Stomach (tissue), 9 donors: Measurements from ENCODE around the gene OS9. TPM values are rescaled to one million over a fixed set of nuclear protein-coding genes. Genes with fewer than 3 reads are reported as not detected.
"Not testable (repeated sequence)": the region's sequence is repeated elsewhere in the genome, so short reads cannot be mapped to it uniquely, and the experiment has no call there.

Experiments
- DNase-seq, 2 donors: peaks; one replicate each; pipeline versions ENCODE4 v3.0.0 to v3.0.0-alpha.2; 2013 to 2019
- H3K27ac ChIP-seq, 5 donors: fragments of 200-600 bp in 4 of 5; sonication (generic) in 4 of 5; one replicate each; pipeline ENCODE4 v1.5.1; 2013 to 2019; ENCODE audit warnings: mild to moderate bottlenecking in 1 of 5, moderate library complexity in 1 of 5
- H3K27me3 ChIP-seq, 3 donors: fragments of 200-600 bp; sonication (generic); one replicate each; pipeline ENCODE4 v1.5.1; 2017 to 2019; ENCODE audit warnings: mixed run types in 1 of 3
- H3K36me3 ChIP-seq, 4 donors: fragments of 200-600 bp; sonication (generic); 1 replicate in 3 of 4; 2 replicates in 1 of 4; pipeline ENCODE4 v1.5.1; 2016 to 2019
- H3K4me1 ChIP-seq, 4 donors: fragments of 200-600 bp; sonication (generic); one replicate each; pipeline ENCODE4 v1.5.1; 2016 to 2019
- H3K4me3 ChIP-seq, 4 donors: fragments of 200-600 bp; sonication (generic) in 3 of 4; one replicate each; pipeline ENCODE4 v1.5.1; 2016 to 2019; ENCODE audit warnings: mild to moderate bottlenecking in 1 of 4
- H3K9me3 ChIP-seq, 4 donors: fragments of 200-600 bp; sonication (generic); one replicate each; pipeline ENCODE4 v1.5.1; 2016 to 2019
- CTCF ChIP-seq, 7 experiments: fragments of 450-650 bp in 4 of 7; fragments of 200-600 bp in 3 of 7; sonication (generic) in 3 of 7; IDR thresholded peaks; one replicate each; pipeline ENCODE4 v1.5.1; 2016 to 2019; ENCODE audit warnings: antibody characterized with exemption in 7 of 7, control low read depth in 2 of 7, mild to moderate bottlenecking in 1 of 7
- EP300 ChIP-seq: sonication (generic); formaldehyde crosslinking; IDR thresholded peaks from one replicate; pipeline ENCODE4 v1.6.1; 2017; ENCODE audit warnings: antibody characterized with exemption
- POLR2A ChIP-seq, 4 donors: fragments of 450-650 bp; IDR thresholded peaks; one replicate each; pipeline ENCODE4 v1.6.1; 2016; ENCODE audit warnings: antibody characterized with exemption in 4 of 4, control low read depth in 2 of 4, mild to moderate bottlenecking in 1 of 4, moderate library complexity in 1 of 4
- POLR2AphosphoS5 ChIP-seq, 3 donors: sonication (generic); formaldehyde crosslinking; IDR thresholded peaks; one replicate each; pipeline ENCODE4 v1.6.1; 2016; ENCODE audit warnings: antibody characterized with exemption in 3 of 3
- WGBS, 5 donors: extraction: QIAGEN DNeasy Blood & Tissue Kit in 3 of 5; methylation state at CpG; one replicate each; pipeline versions ENCODE4 v1.1.5 to v1.1.7; 2013 to 2018; 5-methylcytosine and 5-hydroxymethylcytosine counted together
- intact Hi-C: fragments of 100-400 bp; cut with DNase I; formaldehyde crosslinking; loops from one replicate; pipeline ENCODE4 v1.15.1; 2023; ENCODE audit warnings: low total_unique reads
- polyA plus RNA-seq, 3 donors: library from polyadenylated mRNA; stranded (reverse); fragments of 200-250 nt; gene quantifications; one replicate each; pipeline ENCODE4 v1.2.3, GENCODE V29; 2013
- total RNA-seq, 5 donors: library from RNA; depleted of rRNA; stranded (reverse); fragments of >200 nt; gene quantifications; one replicate each; pipeline versions ENCODE4 v1.1.0 to v1.2.3, GENCODE V29; 2014 to 2016
- donor health status: healthy with polysubstance abuse.
- donor health status: Bipolar disorder and iron deficiency.
- donor health status: healthy.

OS9 gene
- total and polyA plus RNA-seq, 8 donors: 85.8 to 408 (median 169) TPM

GRCh38 chr12:57666897-57667296 is 27.0 kb upstream of the OS9 start:
- TF ChIP-seq CTCF (IDR thresholded peaks at IDR 0.05) (no peak), EP300 (no peak), POLR2A (IDR thresholded peaks at IDR 0.05) (no peak), POLR2AphosphoS5 (IDR thresholded peaks at IDR 0.05) (no peak)
- no peak overlapping the region for H3K27ac ChIP-seq
- no peaks in the 10 kb centered on the region for H3K4me1 ChIP-seq
- intact Hi-C loops: no loop called here
- peaks cover 0 to under 1% (median 0%) of the 10 kb centered on the region in 3 donors for H3K27me3 ChIP-seq
- no peak overlapping the region for H3K4me3 ChIP-seq
- WGBS, 5 donors: 71 to 82% (median 79%) methylated on average over 5 of the region's 5 CpGs
- H3K36me3 ChIP-seq: no peaks in the 10 kb centered on the region
- DNase-seq: no peak
- H3K9me3 ChIP-seq: no peaks in the 10 kb centered on the region

- H3K27ac ChIP-seq, H3K36me3 ChIP-seq, H3K27me3 ChIP-seq, H3K4me1 ChIP-seq, H3K4me3 ChIP-seq, intact Hi-C loops, DNase-seq, H3K9me3 ChIP-seq: not testable (repeated sequence)
- WGBS, 5 donors: 82 to 91% (median 87%) methylated on average over 10 of the region's 10 CpGs
Observed at GRCh38 chr12:57669691-57670090, 24.2 kb upstream of the OS9 start.

GRCh38 chr12:57671811-57672210 is 22.1 kb upstream of the OS9 start:
- intact Hi-C loops, DNase-seq: not testable (repeated sequence)

GRCh38 chr12:57672801-57673200 is 21.1 kb upstream of the OS9 start:
- TF ChIP-seq POLR2AphosphoS5 (IDR thresholded peaks at IDR 0.05) (no peak), EP300 (no peak), POLR2A (IDR thresholded peaks at IDR 0.05) (no peak), CTCF (IDR thresholded peaks at IDR 0.05) (no peak)
- peaks cover 0 to 8% (median 0%) of the 10 kb centered on the region in 3 donors for H3K27me3 ChIP-seq
- intact Hi-C loops: no loop called here
- H3K27ac ChIP-seq: no peak overlapping the region
- H3K4me1 ChIP-seq: no peaks in the 10 kb centered on the region
- 79 to 89% (median 80%) methylated on average over 6 of the region's 6 CpGs for WGBS, 5 donors
- no peak for DNase-seq
- H3K36me3 ChIP-seq: no peaks in the 10 kb centered on the region
- H3K4me3 ChIP-seq: no peak overlapping the region
- H3K9me3 ChIP-seq: no peaks in the 10 kb centered on the region

More at GRCh38 chr12:57671811-57672210, 22.1 kb upstream of the OS9 start:
- H3K27me3 ChIP-seq, H3K4me1 ChIP-seq, H3K36me3 ChIP-seq, H3K4me3 ChIP-seq, H3K9me3 ChIP-seq, H3K27ac ChIP-seq: not testable (repeated sequence)
- WGBS, 5 donors: 84 to 94% (median 92%) methylated on average over 3 of the region's 3 CpGs

- DNase-seq: no peak
- no peaks in the 10 kb centered on the region for H3K9me3 ChIP-seq
- no peak overlapping the region for H3K27ac ChIP-seq
- TF ChIP-seq POLR2AphosphoS5 (IDR thresholded peaks at IDR 0.05) (no peak), EP300 (no peak), CTCF (IDR thresholded peaks at IDR 0.05) (no peak), POLR2A (IDR thresholded peaks at IDR 0.05) (no peak)
- intact Hi-C loops: no loop called here
- 90 to 94% (median 91%) methylated on average over 27 to 29 of the region's 29 CpGs for WGBS, 5 donors
- no peaks in the 10 kb centered on the region for H3K36me3 ChIP-seq
- H3K4me3 ChIP-seq: no peak overlapping the region
- H3K4me1 ChIP-seq: no peaks in the 10 kb centered on the region
- peaks cover 0 to 8% (median 0%) of the 10 kb centered on the region in 3 donors for H3K27me3 ChIP-seq
Observed at GRCh38 chr12:57674691-57675090, 19.2 kb upstream of the OS9 start.

GRCh38 chr12:57677947-57678346 is 16.0 kb upstream of the OS9 start:
- intact Hi-C loops, H3K4me1 ChIP-seq: not testable (repeated sequence)

More at GRCh38 chr12:57677947-57678346, 16.0 kb upstream of the OS9 start:
- not testable (repeated sequence) for H3K27ac ChIP-seq, H3K36me3 ChIP-seq, DNase-seq, H3K27me3 ChIP-seq, H3K4me3 ChIP-seq, H3K9me3 ChIP-seq
- 85 to 95% (median 92%) methylated on average over 9 of the region's 9 CpGs for WGBS, 5 donors
